GM23338 (cell line): ENCODE results near the gene TCF12. TPM values are rescaled to one million over a fixed set of nuclear protein-coding genes. Genes with fewer than 3 reads are reported as not detected.

Experiments
- ATAC-seq: fragments of 200-7000 bp; cut with Tn5 transposase; 3 replicates; pipeline ENCODE4 v1.9.1; 2020
- DNase-seq: peaks from one replicate; pipeline ENCODE4 v3.0.0-alpha.2; 2015; ENCODE audit warnings: low spot score
- H2AFZ ChIP-seq: fragments of 200-600 bp; sonication (generic); 2 replicates; pipeline ENCODE4 v1.8.0; 2016; ENCODE audit warnings: antibody characterized with exemption, mild to moderate bottlenecking, moderate library complexity
- H3F3A ChIP-seq: fragments of 200-600 bp; sonication (generic); replicated peaks from 2 replicates; pipeline ENCODE4 v1.8.0; 2017; ENCODE audit warnings: antibody characterized with exemption, mixed run types, low read depth
- H3K27ac ChIP-seq: fragments of 200-600 bp; sonication (generic); 2 replicates; pipeline ENCODE4 v1.6.1; 2016; ENCODE audit warnings: low read depth
- H3K27me3 ChIP-seq: fragments of 200-600 bp; sonication (generic); 2 replicates; pipeline ENCODE4 v1.8.0; 2016; ENCODE audit warnings: mild to moderate bottlenecking, mixed run types, moderate library complexity; ENCODE audit not compliant: insufficient read depth
- H3K36me3 ChIP-seq: fragments of 200-600 bp; sonication (generic); 2 replicates; pipeline ENCODE4 v1.8.0; 2016; ENCODE audit warnings: mild to moderate bottlenecking; ENCODE audit not compliant: insufficient read depth
- H3K4me1 ChIP-seq: fragments of 200-600 bp; sonication (generic); 2 replicates; pipeline ENCODE4 v1.8.0; 2016; ENCODE audit warnings: mild to moderate bottlenecking, moderate library complexity; ENCODE audit not compliant: insufficient read depth
- H3K4me2 ChIP-seq: fragments of 200-600 bp; sonication (generic); 2 replicates; pipeline ENCODE4 v1.7.1; 2017; ENCODE audit warnings: mixed run types
- H3K4me3 ChIP-seq: fragments of 200-600 bp; sonication (generic); 2 replicates; pipeline ENCODE4 v1.6.1; 2016; ENCODE audit warnings: mixed run types
- H3K79me2 ChIP-seq: fragments of 200-600 bp; sonication (generic); replicated peaks from 2 replicates; pipeline ENCODE4 v1.8.0; 2017; ENCODE audit warnings: mild to moderate bottlenecking; ENCODE audit not compliant: insufficient read depth
- H3K9me2 ChIP-seq: fragments of 200-600 bp; sonication (generic); 2 replicates; pipeline ENCODE4 v1.8.0; 2017; ENCODE audit not compliant: insufficient read depth
- H4K20me1 ChIP-seq: fragments of 200-600 bp; sonication (generic); replicated peaks from 2 replicates; pipeline ENCODE4 v1.8.0; 2017; ENCODE audit warnings: mild to moderate bottlenecking; ENCODE audit not compliant: insufficient read depth
- H3K27ac Mint-ChIP-seq: 2 replicates; pipeline ENCODE4 v1.8.0; 2020; ENCODE audit warnings: inconsistent platforms, mild to moderate bottlenecking, moderate library complexity, mixed read lengths
- H3K27me3 Mint-ChIP-seq: 3 replicates; pipeline ENCODE4 v1.8.0; 2022; ENCODE audit warnings: low read depth, mild to moderate bottlenecking, moderate library complexity, mixed read lengths, inconsistent platforms; ENCODE audit not compliant: insufficient read depth, poor library complexity
- H3K36me3 Mint-ChIP-seq: 3 replicates; pipeline ENCODE4 v1.8.0; 2021; ENCODE audit warnings: low read depth, mild to moderate bottlenecking, inconsistent platforms, moderate library complexity, mixed read lengths
- H3K4me1 Mint-ChIP-seq: 3 replicates; pipeline ENCODE4 v1.8.0; 2020; ENCODE audit warnings: mild to moderate bottlenecking, inconsistent platforms, mixed read lengths
- H3K4me3 Mint-ChIP-seq: 3 replicates; pipeline ENCODE4 v1.8.0; 2021; ENCODE audit warnings: moderate library complexity, mild to moderate bottlenecking, inconsistent platforms, mixed read lengths
- H3K9me3 Mint-ChIP-seq: 3 replicates; pipeline ENCODE4 v1.8.0; 2020; ENCODE audit warnings: moderate library complexity, mild to moderate bottlenecking, inconsistent platforms, mixed read lengths
- EZH2 ChIP-seq: fragments of 200-600 bp; sonication (generic); IDR thresholded peaks from one replicate; pipeline ENCODE4 v1.8.0; 2017; ENCODE audit warnings: antibody characterized with exemption, mild to moderate bottlenecking, low read depth; ENCODE audit not compliant: unreplicated experiment
- EZH2phosphoT487 ChIP-seq: fragments of 200-600 bp; sonication (generic); IDR thresholded peaks from one replicate; pipeline ENCODE4 v1.8.1; 2018; ENCODE audit warnings: antibody characterized with exemption; ENCODE audit not compliant: unreplicated experiment
- JUNB ChIP-seq: IDR thresholded peaks from one replicate; pipeline ENCODE4 v1.6.1; 2016; ENCODE audit warnings: antibody characterized with exemption; ENCODE audit not compliant: unreplicated experiment
- NANOG ChIP-seq: IDR thresholded peaks from 2 replicates; pipeline ENCODE4 v1.6.1; 2016; ENCODE audit warnings: antibody characterized with exemption, borderline replicate concordance
- STAT1 ChIP-seq: IDR thresholded peaks from one replicate; pipeline ENCODE4 v1.6.1; 2016; ENCODE audit warnings: antibody characterized with exemption; ENCODE audit not compliant: unreplicated experiment
- ZNF114 ChIP-seq: fragments of 250-450 bp; sonication (Bioruptor Pico); IDR thresholded peaks from 2 replicates; pipeline ENCODE4 v1.5.0; 2020; ENCODE audit warnings: mild to moderate bottlenecking, moderate library complexity
- ZNF331 ChIP-seq: fragments of 250-450 bp; sonication (Bioruptor Pico); IDR thresholded peaks from 2 replicates; pipeline ENCODE4 v1.5.0; 2020; ENCODE audit warnings: low read depth, mild to moderate bottlenecking, moderate library complexity
- polyA plus RNA-seq: library from polyadenylated mRNA; unstranded; fragments of >200 nt; fragmentation: Nextera tagmentation; extraction: Ambion mirVana; gene quantifications from 2 replicates; pipeline ENCODE4 v1.2.1, GENCODE V29; 2016
- total RNA-seq: library from RNA; depleted of rRNA; stranded (reverse); fragments of >200 nt; shearing (Covaris generic); gene quantifications from 2 replicates; pipeline ENCODE4 v1.2.3, GENCODE V29; 2014
- TF ChIP-seq, protein P1 (sequence below): IDR thresholded peaks from 2 replicates; pipeline ENCODE4 v1.6.1; 2016; ENCODE audit warnings: antibody characterized with exemption
- TF ChIP-seq, protein P2 (sequence below): IDR thresholded peaks from one replicate; pipeline ENCODE4 v1.6.1; 2018; ENCODE audit warnings: antibody characterized with exemption; ENCODE audit not compliant: unreplicated experiment
- TF ChIP-seq, protein P3 (sequence below), 2 experiments: fragments of 200-600 bp in 1 of 2; sonication (generic) in 1 of 2; conservative IDR thresholded peaks; 2 replicates each; pipeline versions ENCODE4 v1.5.1 to v1.6.1; 2016 to 2017; ENCODE audit warnings: antibody characterized with exemption in 2 of 2, low read depth in 2 of 2, mild to moderate bottlenecking in 2 of 2, moderate library complexity in 1 of 2

Gene TCF12
- total and polyA plus RNA-seq, 2 experiments from 2014 or later: 27.6 to 104 TPM

DNA sequence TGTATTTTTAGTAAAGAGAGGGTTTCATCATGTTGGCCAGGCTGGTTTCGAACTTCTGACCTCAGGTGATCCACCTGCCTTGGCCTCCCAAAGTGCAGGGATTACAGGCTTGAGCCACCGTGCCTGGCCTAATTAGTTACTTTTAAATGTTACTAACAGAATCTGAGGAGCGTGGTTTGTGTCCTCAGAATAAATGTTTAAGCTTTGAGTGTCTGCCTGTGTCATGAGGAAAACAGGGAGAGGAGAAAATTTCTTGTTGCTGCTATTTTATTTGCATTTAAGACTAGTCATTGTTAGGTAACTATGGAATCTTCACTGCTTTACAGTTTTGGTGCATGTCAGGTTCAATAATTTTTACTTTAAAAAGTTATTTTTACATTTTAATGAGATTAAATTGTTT is 68.8 kb downstream of the TCF12 start:
- Histone ChIP-seq H3K4me3 (no peak overlapping the region), H3K79me2 (peaks cover 97% of the 10 kb centered on the region), H3K9me2 (no peaks in the 10 kb centered on the region), H3K4me2 (no peak overlapping the region), H4K20me1 (no peaks in the 10 kb centered on the region; the same call in 1 of the 2 replicates), H3K4me1 (peaks cover 30% of the 10 kb centered on the region), H2AFZ (no peak overlapping the region), H3F3A (no peaks in the 10 kb centered on the region), H3K27ac (no peak overlapping the region), H3K27me3 (no peaks in the 10 kb centered on the region), H3K36me3 (no peaks in the 10 kb centered on the region)
- H3K27ac Mint-ChIP-seq: no peak overlapping the region
- H3K4me3 Mint-ChIP-seq: no peak overlapping the region
- no peaks in the 10 kb centered on the region for H3K36me3 Mint-ChIP-seq
- no peaks in the 10 kb centered on the region for H3K27me3 Mint-ChIP-seq
- no peak for DNase-seq
- TF ChIP-seq, protein P1, sequence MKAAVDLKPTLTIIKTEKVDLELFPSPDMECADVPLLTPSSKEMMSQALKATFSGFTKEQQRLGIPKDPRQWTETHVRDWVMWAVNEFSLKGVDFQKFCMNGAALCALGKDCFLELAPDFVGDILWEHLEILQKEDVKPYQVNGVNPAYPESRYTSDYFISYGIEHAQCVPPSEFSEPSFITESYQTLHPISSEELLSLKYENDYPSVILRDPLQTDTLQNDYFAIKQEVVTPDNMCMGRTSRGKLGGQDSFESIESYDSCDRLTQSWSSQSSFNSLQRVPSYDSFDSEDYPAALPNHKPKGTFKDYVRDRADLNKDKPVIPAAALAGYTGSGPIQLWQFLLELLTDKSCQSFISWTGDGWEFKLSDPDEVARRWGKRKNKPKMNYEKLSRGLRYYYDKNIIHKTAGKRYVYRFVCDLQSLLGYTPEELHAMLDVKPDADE: no peak
- TF ChIP-seq EZH2phosphoT487: no peak
- no peak for TF ChIP-seq ZNF114
- TF ChIP-seq, protein P2, sequence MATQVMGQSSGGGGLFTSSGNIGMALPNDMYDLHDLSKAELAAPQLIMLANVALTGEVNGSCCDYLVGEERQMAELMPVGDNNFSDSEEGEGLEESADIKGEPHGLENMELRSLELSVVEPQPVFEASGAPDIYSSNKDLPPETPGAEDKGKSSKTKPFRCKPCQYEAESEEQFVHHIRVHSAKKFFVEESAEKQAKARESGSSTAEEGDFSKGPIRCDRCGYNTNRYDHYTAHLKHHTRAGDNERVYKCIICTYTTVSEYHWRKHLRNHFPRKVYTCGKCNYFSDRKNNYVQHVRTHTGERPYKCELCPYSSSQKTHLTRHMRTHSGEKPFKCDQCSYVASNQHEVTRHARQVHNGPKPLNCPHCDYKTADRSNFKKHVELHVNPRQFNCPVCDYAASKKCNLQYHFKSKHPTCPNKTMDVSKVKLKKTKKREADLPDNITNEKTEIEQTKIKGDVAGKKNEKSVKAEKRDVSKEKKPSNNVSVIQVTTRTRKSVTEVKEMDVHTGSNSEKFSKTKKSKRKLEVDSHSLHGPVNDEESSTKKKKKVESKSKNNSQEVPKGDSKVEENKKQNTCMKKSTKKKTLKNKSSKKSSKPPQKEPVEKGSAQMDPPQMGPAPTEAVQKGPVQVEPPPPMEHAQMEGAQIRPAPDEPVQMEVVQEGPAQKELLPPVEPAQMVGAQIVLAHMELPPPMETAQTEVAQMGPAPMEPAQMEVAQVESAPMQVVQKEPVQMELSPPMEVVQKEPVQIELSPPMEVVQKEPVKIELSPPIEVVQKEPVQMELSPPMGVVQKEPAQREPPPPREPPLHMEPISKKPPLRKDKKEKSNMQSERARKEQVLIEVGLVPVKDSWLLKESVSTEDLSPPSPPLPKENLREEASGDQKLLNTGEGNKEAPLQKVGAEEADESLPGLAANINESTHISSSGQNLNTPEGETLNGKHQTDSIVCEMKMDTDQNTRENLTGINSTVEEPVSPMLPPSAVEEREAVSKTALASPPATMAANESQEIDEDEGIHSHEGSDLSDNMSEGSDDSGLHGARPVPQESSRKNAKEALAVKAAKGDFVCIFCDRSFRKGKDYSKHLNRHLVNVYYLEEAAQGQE: no peak
- no peak for TF ChIP-seq STAT1
- TF ChIP-seq EZH2: no peak
- no peak for TF ChIP-seq ZNF331 (CRISPR knock-in tag)
- TF ChIP-seq, protein P3, sequence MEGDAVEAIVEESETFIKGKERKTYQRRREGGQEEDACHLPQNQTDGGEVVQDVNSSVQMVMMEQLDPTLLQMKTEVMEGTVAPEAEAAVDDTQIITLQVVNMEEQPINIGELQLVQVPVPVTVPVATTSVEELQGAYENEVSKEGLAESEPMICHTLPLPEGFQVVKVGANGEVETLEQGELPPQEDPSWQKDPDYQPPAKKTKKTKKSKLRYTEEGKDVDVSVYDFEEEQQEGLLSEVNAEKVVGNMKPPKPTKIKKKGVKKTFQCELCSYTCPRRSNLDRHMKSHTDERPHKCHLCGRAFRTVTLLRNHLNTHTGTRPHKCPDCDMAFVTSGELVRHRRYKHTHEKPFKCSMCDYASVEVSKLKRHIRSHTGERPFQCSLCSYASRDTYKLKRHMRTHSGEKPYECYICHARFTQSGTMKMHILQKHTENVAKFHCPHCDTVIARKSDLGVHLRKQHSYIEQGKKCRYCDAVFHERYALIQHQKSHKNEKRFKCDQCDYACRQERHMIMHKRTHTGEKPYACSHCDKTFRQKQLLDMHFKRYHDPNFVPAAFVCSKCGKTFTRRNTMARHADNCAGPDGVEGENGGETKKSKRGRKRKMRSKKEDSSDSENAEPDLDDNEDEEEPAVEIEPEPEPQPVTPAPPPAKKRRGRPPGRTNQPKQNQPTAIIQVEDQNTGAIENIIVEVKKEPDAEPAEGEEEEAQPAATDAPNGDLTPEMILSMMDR (conservative IDR thresholded peaks at IDR 0.05; ENCODE audit: low read depth in 2 of 2): no peak
- TF ChIP-seq JUNB: no peak
- no peak for TF ChIP-seq NANOG
- ATAC-seq: no peak
- peaks cover 39% of the 10 kb centered on the region for H3K4me1 Mint-ChIP-seq
- H3K9me3 Mint-ChIP-seq: no peaks in the 10 kb centered on the region

DNA sequence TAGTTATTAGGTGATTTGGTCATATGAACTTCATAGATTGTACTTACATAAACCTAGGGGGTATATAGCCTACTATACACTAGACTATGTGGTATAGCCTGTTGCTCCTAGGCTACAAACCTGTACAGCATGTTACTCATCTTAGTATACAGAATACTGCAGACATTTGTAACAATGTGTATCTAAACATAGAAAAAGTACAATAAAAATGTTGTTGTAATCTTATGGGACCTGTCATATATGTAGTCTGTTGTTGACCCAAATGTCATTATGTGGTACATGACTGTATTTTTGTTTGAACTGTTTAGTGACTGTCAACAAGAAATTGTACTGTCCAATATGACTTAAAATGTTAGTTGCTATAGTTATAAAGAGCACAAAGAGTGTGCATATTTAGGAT is 69.8 kb downstream of the TCF12 start:
- Histone ChIP-seq H4K20me1 (no peaks in the 10 kb centered on the region; the same call in 1 of the 2 replicates), H3K9me2 (no peaks in the 10 kb centered on the region), H3K4me1 (peaks cover 30% of the 10 kb centered on the region), H3K4me3 (no peak overlapping the region), H3K27ac (no peak overlapping the region), H3K36me3 (no peaks in the 10 kb centered on the region), H3F3A (no peaks in the 10 kb centered on the region), H3K79me2 (peaks cover 93% of the 10 kb centered on the region), H2AFZ (no peak overlapping the region), H3K4me2 (no peak overlapping the region), H3K27me3 (no peaks in the 10 kb centered on the region)
- peaks cover 33% of the 10 kb centered on the region for H3K4me1 Mint-ChIP-seq
- H3K36me3 Mint-ChIP-seq: 0 out of 3 replicates have a peak, but pooled peaks cover under 1% of the 10 kb centered on the region
- H3K9me3 Mint-ChIP-seq: no peaks in the 10 kb centered on the region
- DNase-seq (no peak), ATAC-seq (no peak)
- no peak overlapping the region for H3K4me3 Mint-ChIP-seq
- H3K27me3 Mint-ChIP-seq: no peaks in the 10 kb centered on the region
- no peak overlapping the region for H3K27ac Mint-ChIP-seq
- no peak for TF ChIP-seq STAT1
- no peak for TF ChIP-seq EZH2
